A673 (cell line): Measurements from ENCODE around the gene INKA1. TPM values are rescaled to one million over a fixed set of nuclear protein-coding genes. Genes with fewer than 3 reads are reported as not detected.

Experiments
- BruUV-seq: library from RNA; stranded (reverse); fragments of 400-500 nt; replicated peaks from 2 replicates; lab custom pipeline; 2021; lab: Mats Ljungman, UMichigan
- CTCF ChIA-PET: fragments of 300-600 bp; sonication (Branson Sonifier 250); formaldehyde crosslinking; loops from one replicate; lab custom pipeline; 2022; ENCODE audit warnings: antibody characterized with exemption; lab: Charles Lee
- POLR2A ChIA-PET: fragments of 300-600 bp; sonication (Branson Sonifier 250); formaldehyde crosslinking; loops from one replicate; lab custom pipeline; 2022; ENCODE audit warnings: antibody characterized with exemption; ENCODE audit not compliant: low non-redundant PET; lab: Charles Lee
- DNase-seq: peaks from one replicate; pipeline ENCODE4 v3.0.0-alpha.2; 2015; ENCODE audit warnings: low spot score
- H3K27ac ChIP-seq: fragments of 200-600 bp; sonication (generic); 2 replicates; pipeline ENCODE4 v1.5.1; 2016; ENCODE audit warnings: mixed run types, low read depth, mild to moderate bottlenecking, mixed read lengths, antibody characterized with exemption, low read length; ENCODE audit not compliant: poor library complexity, severe bottlenecking
- H3K27me3 ChIP-seq: fragments of 200-600 bp; sonication (generic); replicated peaks from 2 replicates; pipeline ENCODE4 v1.6.1; 2017; ENCODE audit warnings: mixed run types, low read depth, mild to moderate bottlenecking, mixed read lengths, antibody characterized with exemption, low read length; ENCODE audit not compliant: insufficient read depth, poor library complexity
- H3K36me3 ChIP-seq: fragments of 200-600 bp; sonication (generic); 2 replicates; pipeline ENCODE4 v1.6.1; 2016; ENCODE audit warnings: mixed run types, mild to moderate bottlenecking, mixed read lengths, antibody characterized with exemption, low read length; ENCODE audit not compliant: insufficient read depth, poor library complexity, severe bottlenecking
- H3K4me1 ChIP-seq: fragments of 200-600 bp; sonication (generic); 2 replicates; pipeline ENCODE4 v1.6.1; 2017; ENCODE audit warnings: mixed run types, mild to moderate bottlenecking, mixed read lengths, antibody characterized with exemption, low read length; ENCODE audit not compliant: insufficient read depth, poor library complexity, severe bottlenecking
- H3K4me3 ChIP-seq: fragments of 200-600 bp; sonication (generic); 2 replicates; pipeline ENCODE4 v1.5.1; 2016; ENCODE audit warnings: low read depth, mixed run types, mild to moderate bottlenecking, mixed read lengths, low read length; ENCODE audit not compliant: poor library complexity, severe bottlenecking
- H3K9me3 ChIP-seq: fragments of 200-600 bp; sonication (generic); 2 replicates; pipeline ENCODE4 v1.6.1; 2016; ENCODE audit warnings: mixed run types, low read depth, mild to moderate bottlenecking, mixed read lengths, antibody characterized with exemption, low read length; ENCODE audit not compliant: poor library complexity, severe bottlenecking
- EZH2 ChIP-seq: fragments of 200-600 bp; sonication (generic); IDR thresholded peaks from 2 replicates; pipeline ENCODE4 v1.6.1; 2017; ENCODE audit warnings: borderline replicate concordance, low read depth, mild to moderate bottlenecking, mixed read lengths, antibody characterized with exemption, low read length; ENCODE audit not compliant: poor library complexity, severe bottlenecking
- intact Hi-C: fragments of 100-400 bp; cut with micrococcal nuclease; formaldehyde crosslinking; loops from one replicate; pipeline ENCODE4 v1.10.0; 2022; ENCODE audit not compliant: unreplicated experiment
- microRNA-seq: library from miRNA; unstranded; fragments of <30 nt; microRNA quantifications from one replicate; pipeline ENCODE4 v1.2.0, GENCODE V29; 2021
- total RNA-seq: library from RNA; stranded (reverse); gene quantifications from 2 replicates; pipeline ENCODE4 v1.2.3, GENCODE V29; 2021
- TF ChIP-seq, protein P1 (sequence below): fragments of 300-800, 200-600 bp; sonication (generic); conservative IDR thresholded peaks from 2 replicates; pipeline ENCODE4 v1.5.1; 2017; ENCODE audit warnings: low read depth, mild to moderate bottlenecking, antibody characterized with exemption, low read length, moderate library complexity, mixed read lengths

Gene INKA1
- total RNA-seq, 1 experiment from 2014 or later, result 7.1 TPM

DNA sequence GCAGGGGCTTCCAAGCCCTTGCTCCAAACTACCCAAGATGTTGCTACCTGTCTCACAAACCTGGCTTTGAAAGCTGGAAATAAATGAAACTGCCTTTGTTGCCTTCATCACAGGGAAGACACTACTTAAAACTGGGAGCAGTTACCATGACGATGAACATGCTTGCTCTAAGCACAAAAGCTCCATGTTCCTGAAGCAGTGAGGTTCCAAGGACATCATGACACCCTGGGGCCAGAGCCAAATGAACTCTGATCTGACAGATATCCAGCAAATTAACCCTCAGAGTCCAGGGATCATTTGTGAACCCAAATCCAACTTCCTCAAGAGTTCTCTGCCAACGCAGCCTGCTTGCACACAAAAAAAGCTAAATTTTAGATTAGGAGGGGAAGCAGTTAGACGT, 42.6 kb downstream of the INKA1 start:
- CTCF ChIA-PET, result no interaction called here
- Histone ChIP-seq H3K27ac (no peak overlapping the region), H3K27me3 (no peaks in the 10 kb centered on the region), H3K4me1 (no peaks in the 10 kb centered on the region), H3K4me3 (no peak overlapping the region), H3K36me3 (no peaks in the 10 kb centered on the region), H3K9me3 (no peaks in the 10 kb centered on the region)
- no TSS peak for BruUV-seq
- TF ChIP-seq EZH2, result no peak
- TF ChIP-seq, protein P1, sequence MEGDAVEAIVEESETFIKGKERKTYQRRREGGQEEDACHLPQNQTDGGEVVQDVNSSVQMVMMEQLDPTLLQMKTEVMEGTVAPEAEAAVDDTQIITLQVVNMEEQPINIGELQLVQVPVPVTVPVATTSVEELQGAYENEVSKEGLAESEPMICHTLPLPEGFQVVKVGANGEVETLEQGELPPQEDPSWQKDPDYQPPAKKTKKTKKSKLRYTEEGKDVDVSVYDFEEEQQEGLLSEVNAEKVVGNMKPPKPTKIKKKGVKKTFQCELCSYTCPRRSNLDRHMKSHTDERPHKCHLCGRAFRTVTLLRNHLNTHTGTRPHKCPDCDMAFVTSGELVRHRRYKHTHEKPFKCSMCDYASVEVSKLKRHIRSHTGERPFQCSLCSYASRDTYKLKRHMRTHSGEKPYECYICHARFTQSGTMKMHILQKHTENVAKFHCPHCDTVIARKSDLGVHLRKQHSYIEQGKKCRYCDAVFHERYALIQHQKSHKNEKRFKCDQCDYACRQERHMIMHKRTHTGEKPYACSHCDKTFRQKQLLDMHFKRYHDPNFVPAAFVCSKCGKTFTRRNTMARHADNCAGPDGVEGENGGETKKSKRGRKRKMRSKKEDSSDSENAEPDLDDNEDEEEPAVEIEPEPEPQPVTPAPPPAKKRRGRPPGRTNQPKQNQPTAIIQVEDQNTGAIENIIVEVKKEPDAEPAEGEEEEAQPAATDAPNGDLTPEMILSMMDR, result no peak
- POLR2A ChIA-PET, result no interaction called here
- intact Hi-C loops, result loop anchor here (10.0 kb wide), 2 partner anchors 59 to 121 kb away; partner anchors contain the start of genes GMPPB and MST1R
- DNase-seq, result no peak

Small RNAs within 50 kb of the gene (microRNA-seq; reads per million reads assigned to microRNA genes)
- gene MIR5193, result 0.81 reads per million

Other genes with a start within 250 kb of the INKA1 start
- 1.1 and 1.4 TPM in 2 replicates for gene BSN, start 248.8 kb upstream of the INKA1 start, total RNA-seq
- 64.9 and 67.4 TPM in 2 replicates for gene APEH, start 128.9 kb upstream of the INKA1 start, total RNA-seq
- gene MST1, start 113.8 kb upstream of the INKA1 start, total RNA-seq, result 3.7 and 4.5 TPM in 2 replicates
- 31.0 and 31.5 TPM in 2 replicates for gene RNF123, start 113.7 kb upstream of the INKA1 start, total RNA-seq
- 0.28 TPM in 1 of 2 replicates, not detected in the other for gene AMIGO3, start 83.6 kb upstream of the INKA1 start, total RNA-seq
- 15.2 and 16.6 TPM in 2 replicates for gene GMPPB, start 79.3 kb upstream of the INKA1 start, total RNA-seq
- gene IP6K1, start 16.7 kb upstream of the INKA1 start, total RNA-seq, result 25.8 and 29.0 TPM in 2 replicates
- gene CDHR4, start 3.4 kb upstream of the INKA1 start, total RNA-seq, result 0.48 TPM in 1 of 2 replicates, not detected in the other
- gene UBA7, start 10.7 kb downstream of the INKA1 start, total RNA-seq, result 2.2 and 3.8 TPM in 2 replicates
- 17.8 and 18.8 TPM in 2 replicates for gene TRAIP, start 53.3 kb downstream of the INKA1 start, total RNA-seq
- gene CAMKV, start 66.6 kb downstream of the INKA1 start, total RNA-seq, result 5.4 and 6.5 TPM in 2 replicates
- not detected in 2 replicates for gene MST1R, start 100.6 kb downstream of the INKA1 start, total RNA-seq
- 7.5 and 7.7 TPM in 2 replicates for gene MON1A, start 126.5 kb downstream of the INKA1 start, total RNA-seq
- 55.9 and 64.3 TPM in 2 replicates for gene RBM6, start 136.9 kb downstream of the INKA1 start, total RNA-seq